PC-3 (cell line): ENCODE results near the gene CCDC34. TPM values are rescaled to one million over a fixed set of nuclear protein-coding genes. Genes with fewer than 3 reads are reported as not detected.

Experiments
- ATAC-seq: fragments of 200-7000 bp; cut with Tn5 transposase; 2 replicates; pipeline ENCODE4 v1.9.1; 2020; ENCODE audit warnings: mild to moderate bottlenecking, moderate library complexity
- BruUV-seq: library from RNA; stranded (reverse); fragments of 400-500 nt; replicated peaks from 2 replicates; lab custom pipeline; 2021; lab: Mats Ljungman, UMichigan
- CTCF ChIA-PET: fragments of 300-600 bp; sonication (Branson Sonifier 250); formaldehyde crosslinking; loops from one replicate; lab custom pipeline; 2022; ENCODE audit warnings: antibody characterized with exemption; lab: Charles Lee
- POLR2A ChIA-PET: fragments of 300-600 bp; sonication (Branson Sonifier 250); formaldehyde crosslinking; loops from one replicate; lab custom pipeline; 2022; ENCODE audit warnings: antibody characterized with exemption; ENCODE audit not compliant: unreplicated experiment; lab: Charles Lee
- DNase-seq: peaks from one replicate; pipeline ENCODE4 v3.0.0-alpha.2; 2015
- H2AFZ ChIP-seq: fragments of 300-600 bp; sonication (generic); 2 replicates; pipeline ENCODE4 v1.6.0; 2016; ENCODE audit warnings: antibody characterized with exemption, low read length
- H3F3A ChIP-seq: fragments of 300-600 bp; sonication (generic); one replicate; pipeline ENCODE4 v1.6.0; 2017; ENCODE audit warnings: antibody characterized with exemption, low read length, control low read depth, mild to moderate bottlenecking; ENCODE audit not compliant: unreplicated experiment
- H3K27ac ChIP-seq: fragments of 300-600 bp; sonication (generic); 2 replicates; pipeline ENCODE4 v1.5.1; 2016; ENCODE audit warnings: mild to moderate bottlenecking, low read length
- H3K27me3 ChIP-seq: fragments of 300-600 bp; sonication (generic); 2 replicates; pipeline ENCODE4 v1.6.1; 2016; ENCODE audit warnings: low read length, mixed read lengths
- H3K36me3 ChIP-seq: fragments of 300-600 bp; sonication (generic); 2 replicates; pipeline ENCODE4 v1.6.1; 2016; ENCODE audit warnings: low read depth, mixed run types, low read length, mixed read lengths
- H3K4me1 ChIP-seq: fragments of 300-600 bp; sonication (generic); 2 replicates; pipeline ENCODE4 v1.5.1; 2016; ENCODE audit warnings: low read length; ENCODE audit not compliant: insufficient read depth
- H3K4me2 ChIP-seq: fragments of 300-600 bp; sonication (generic); 2 replicates; pipeline ENCODE4 v1.6.0; 2016; ENCODE audit warnings: low read length
- H3K4me3 ChIP-seq: fragments of 300-600 bp; sonication (generic); 2 replicates; pipeline ENCODE4 v1.5.1; 2016; ENCODE audit warnings: mild to moderate bottlenecking, low read length, mixed read lengths
- H3K79me2 ChIP-seq: fragments of 300-600 bp; sonication (generic); 2 replicates; pipeline ENCODE4 v1.6.1; 2017; ENCODE audit warnings: low read length, mixed read lengths
- H3K9ac ChIP-seq: fragments of 300-600 bp; sonication (generic); 2 replicates; pipeline ENCODE4 v1.6.0; 2016; ENCODE audit warnings: mild to moderate bottlenecking, low read length
- H3K9me2 ChIP-seq: fragments of 300-600 bp; sonication (generic); replicated peaks from 2 replicates; pipeline ENCODE4 v1.6.1; 2016; ENCODE audit warnings: mixed run types, low read length, mixed read lengths
- H3K9me3 ChIP-seq: fragments of 300-600 bp; sonication (generic); 2 replicates; pipeline ENCODE4 v1.6.1; 2016; ENCODE audit warnings: low read length, mixed read lengths
- H4K20me1 ChIP-seq: fragments of 300-600 bp; sonication (generic); 2 replicates; pipeline ENCODE4 v1.6.1; 2016; ENCODE audit warnings: low read length, mixed read lengths
- CTCF ChIP-seq: fragments of 300-600 bp; sonication (generic); conservative IDR thresholded peaks from 2 replicates; pipeline ENCODE4 v1.5.1; 2017; ENCODE audit warnings: antibody characterized with exemption, low read depth, mild to moderate bottlenecking, low read length
- EZH2 ChIP-seq: fragments of 300-600 bp; sonication (generic); IDR thresholded peaks from one replicate; pipeline ENCODE4 v1.6.1; 2017; ENCODE audit warnings: antibody characterized with exemption, mild to moderate bottlenecking, low read length; ENCODE audit not compliant: unreplicated experiment
- EZH2phosphoT487 ChIP-seq: fragments of 300-600 bp; sonication (generic); IDR thresholded peaks from 2 replicates; pipeline ENCODE4 v1.6.1; 2018; ENCODE audit warnings: mild to moderate bottlenecking, antibody characterized with exemption, low read length, borderline replicate concordance
- intact Hi-C: fragments of 100-400 bp; cut with micrococcal nuclease; formaldehyde crosslinking; loops from 2 replicates; pipeline ENCODE4 v1.9.0; 2023
- total RNA-seq: library from RNA; depleted of rRNA; stranded (reverse); fragments of >200 nt; gene quantifications from 2 replicates; pipeline ENCODE4 v1.2.3, GENCODE V29; 2014; rRNA removed

CCDC34 gene
- total RNA-seq, 1 experiment from 2014 or later, result 11.0 TPM

DNA sequence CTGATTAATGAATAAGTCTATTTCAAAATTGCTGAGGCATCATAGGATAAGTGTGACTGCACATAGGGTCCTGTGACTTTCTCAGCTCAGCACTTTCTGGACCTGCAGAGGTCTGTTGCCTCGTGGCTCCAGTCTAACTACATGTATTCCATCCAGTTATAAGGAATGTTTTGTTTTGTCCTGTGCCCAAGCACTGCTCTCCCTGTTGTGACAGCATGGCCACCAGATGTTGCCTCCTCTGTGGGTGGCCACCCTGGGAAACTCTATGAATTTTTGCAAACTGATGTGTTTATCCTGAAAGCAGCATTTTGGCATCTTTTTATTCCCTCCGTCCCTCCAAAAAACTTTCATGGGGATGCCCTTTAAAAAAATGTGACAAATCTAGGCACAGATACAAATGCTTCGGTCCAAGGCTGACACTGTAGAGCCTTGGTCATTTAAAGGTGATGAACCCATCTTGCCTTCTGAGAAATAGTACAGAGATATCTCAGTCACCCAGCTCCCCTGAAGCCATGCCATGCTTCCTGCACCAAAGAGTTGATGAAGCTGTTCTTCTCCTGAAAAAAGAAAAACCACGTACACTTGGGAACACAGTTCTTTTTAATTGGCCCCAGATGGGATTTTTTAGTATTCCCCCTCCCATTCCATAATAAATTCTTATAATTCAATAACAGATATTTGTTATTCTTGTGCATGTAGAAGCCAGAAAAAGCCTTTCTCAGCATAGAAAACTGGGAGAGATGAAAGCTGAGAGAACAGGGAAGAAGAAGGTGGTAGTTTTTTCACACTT is 72.6 kb downstream of the CCDC34 start:
- DNase-seq, result no peak
- Histone ChIP-seq H3K9ac (no peak overlapping the region), H3K79me2 (no peaks in the 10 kb centered on the region), H3K4me1 (peaks cover 11% of the 10 kb centered on the region), H3F3A (no peaks in the 10 kb centered on the region), H4K20me1 (no peaks in the 10 kb centered on the region), H3K4me3 (no peak overlapping the region), H3K27me3 (no peaks in the 10 kb centered on the region), H3K9me3 (0 out of 2 replicates have a peak, but pooled peaks cover 3% of the 10 kb centered on the region), H3K36me3 (peaks cover 5% of the 10 kb centered on the region; the same call in 1 of the 2 replicates), H3K27ac (no peak overlapping the region), H3K4me2 (no peak overlapping the region), H2AFZ (no peak overlapping the region), H3K9me2 (no peaks in the 10 kb centered on the region)
- POLR2A ChIA-PET, result no interaction called here
- no TSS peak for BruUV-seq
- no peak for TF ChIP-seq EZH2phosphoT487
- no peak for TF ChIP-seq EZH2
- TF ChIP-seq CTCF, result no peak
- CTCF ChIA-PET, result no interaction called here
- intact Hi-C loops, result no loop called here
- no peak for ATAC-seq

Other genes with a start within 250 kb of the CCDC34 start
- 13.5 and 14.5 TPM in 2 replicates for gene LGR4, start 109.6 kb upstream of the CCDC34 start, total RNA-seq
- 21.7 and 26.6 TPM in 2 replicates for gene LIN7C, start 143.6 kb upstream of the CCDC34 start, total RNA-seq